ENCODE data around the gene ACAA2. TPM values are rescaled to one million over a fixed set of nuclear protein-coding genes. Genes with fewer than 3 reads are reported as not detected.
"Not testable (repeated sequence)": the region's sequence is repeated elsewhere in the genome, so short reads cannot be mapped to it uniquely, and the experiment has no call there.

The ACAA2 gene
- total and polyA plus RNA-seq, 2 experiments from 2014 or later = 91.1 to 126 TPM

DNA sequence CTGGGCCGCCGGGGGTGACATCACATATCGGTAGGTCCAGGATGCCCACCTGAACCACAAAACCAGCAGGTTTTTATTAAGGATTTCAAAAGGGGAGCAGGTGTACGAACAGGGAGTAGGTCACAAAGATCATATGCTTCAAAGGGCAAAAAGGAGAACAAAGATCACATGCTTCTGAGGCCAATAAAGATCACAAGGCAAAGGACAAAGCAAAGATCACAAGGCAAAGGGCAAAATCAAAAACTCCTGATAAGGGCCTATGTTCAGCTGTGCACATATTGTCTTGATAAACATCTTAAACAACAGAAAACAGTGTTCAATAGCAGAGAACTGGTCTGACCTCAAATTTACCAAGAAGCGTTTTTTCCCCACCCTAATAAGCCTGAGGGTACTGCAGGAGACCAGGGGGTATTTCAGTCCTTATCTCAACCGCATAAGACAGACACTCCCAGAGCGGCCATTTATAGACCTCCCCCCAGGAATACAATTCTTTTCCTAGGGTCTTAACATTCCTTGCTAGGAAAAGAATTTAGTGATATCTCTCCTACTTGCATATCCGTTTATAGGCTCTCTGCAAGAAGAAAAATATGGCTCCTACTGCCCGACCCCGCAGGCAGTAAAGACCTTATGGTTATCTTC, 4.7 kb downstream of the ACAA2 start:
- not testable (repeated sequence) for H3K27me3 Mint-ChIP-seq (ENCODE audit: insufficient read depth, low read depth, poor library complexity); H3K36me3 ChIP-seq (ENCODE audit: insufficient read depth); H3K9me2 ChIP-seq (ENCODE audit: insufficient read depth); H3K27ac ChIP-seq (ENCODE audit: low read depth); H3K4me3 Mint-ChIP-seq; DNase-seq (ENCODE audit: low spot score); H3K27me3 ChIP-seq (ENCODE audit: insufficient read depth); H3K27ac Mint-ChIP-seq; H3K4me2 ChIP-seq; H2AFZ ChIP-seq; H4K20me1 ChIP-seq (replicated peaks; ENCODE audit: insufficient read depth); ATAC-seq; H3K4me3 ChIP-seq; H3F3A ChIP-seq (replicated peaks; ENCODE audit: low read depth)
- H3K79me2 ChIP-seq (replicated peaks; ENCODE audit: insufficient read depth) = peaks cover 92% of the 10 kb centered on the region
- peaks cover 16% of the 10 kb centered on the region for H3K4me1 ChIP-seq (ENCODE audit: insufficient read depth)
- H3K9me3 Mint-ChIP-seq = peaks cover 34% of the 10 kb centered on the region
- peaks cover 48% of the 10 kb centered on the region for H3K36me3 Mint-ChIP-seq (ENCODE audit: low read depth)
- peaks cover 18% of the 10 kb centered on the region for H3K4me1 Mint-ChIP-seq

DNA sequence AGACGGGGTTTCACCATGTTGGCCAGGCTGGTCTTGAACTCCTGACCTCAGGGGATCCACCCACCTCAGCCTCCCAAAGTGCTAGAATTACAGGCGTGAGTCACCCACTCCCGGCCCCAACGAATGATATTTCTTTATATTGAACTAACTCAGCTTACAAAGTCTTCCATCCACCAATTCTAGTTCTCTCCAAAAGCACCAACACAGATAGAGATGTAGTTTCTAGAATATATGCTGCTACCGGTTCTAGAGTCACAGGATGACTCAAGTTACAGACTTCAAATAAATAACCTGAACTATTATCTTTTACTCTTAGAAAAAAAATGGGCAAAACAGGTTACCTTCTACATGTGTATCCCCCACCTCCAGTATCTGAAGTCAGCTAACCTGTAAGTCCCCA, 9.2 kb downstream of the ACAA2 start:
- Mint-ChIP-seq H3K4me3 (no peak overlapping the region), H3K27ac (no peak overlapping the region), H3K4me1 (no peaks in the 10 kb centered on the region), H3K9me3 (peaks cover 31% of the 10 kb centered on the region), H3K27me3 (ENCODE audit: insufficient read depth, low read depth, poor library complexity) (peaks cover 3% of the 10 kb centered on the region), H3K36me3 (ENCODE audit: low read depth) (peaks cover 60% of the 10 kb centered on the region)
- Histone ChIP-seq H3K4me1 (ENCODE audit: insufficient read depth) (no peaks in the 10 kb centered on the region), H2AFZ (no peak overlapping the region), H3K4me2 (no peak overlapping the region), H3K27me3 (ENCODE audit: insufficient read depth) (no peaks in the 10 kb centered on the region), H3K27ac (ENCODE audit: low read depth) (no peak overlapping the region), H3K9me2 (ENCODE audit: insufficient read depth) (no peaks in the 10 kb centered on the region), H4K20me1 (replicated peaks; ENCODE audit: insufficient read depth) (peaks cover 7% of the 10 kb centered on the region; the same call in 1 of the 2 replicates), H3F3A (replicated peaks; ENCODE audit: low read depth) (no peaks in the 10 kb centered on the region), H3K79me2 (replicated peaks; ENCODE audit: insufficient read depth) (peaks cover 71% of the 10 kb centered on the region), H3K36me3 (ENCODE audit: insufficient read depth) (peaks cover 16% of the 10 kb centered on the region; the same call in 1 of the 2 replicates), H3K4me3 (no peak overlapping the region)
- ATAC-seq (no peak), DNase-seq (ENCODE audit: low spot score) (no peak)
- TF ChIP-seq EZH2phosphoT487 (IDR thresholded peaks at IDR 0.05; ENCODE audit: unreplicated experiment) = no peak
- no peak for TF ChIP-seq ZNF114 (CRISPR knock-in tag; IDR thresholded peaks at IDR 0.05)
- no peak for TF ChIP-seq STAT1 (IDR thresholded peaks at IDR 0.05; ENCODE audit: unreplicated experiment)
- TF ChIP-seq CREB1 (CRISPR knock-in tag; IDR thresholded peaks at IDR 0.05; ENCODE audit: low read depth) = no peak
- TF ChIP-seq POLR2AphosphoS5 (IDR thresholded peaks at IDR 0.05; ENCODE audit: low read depth) = no peak
- TF ChIP-seq JUNB (IDR thresholded peaks at IDR 0.05; ENCODE audit: unreplicated experiment) = no peak
- TF ChIP-seq, protein P1, sequence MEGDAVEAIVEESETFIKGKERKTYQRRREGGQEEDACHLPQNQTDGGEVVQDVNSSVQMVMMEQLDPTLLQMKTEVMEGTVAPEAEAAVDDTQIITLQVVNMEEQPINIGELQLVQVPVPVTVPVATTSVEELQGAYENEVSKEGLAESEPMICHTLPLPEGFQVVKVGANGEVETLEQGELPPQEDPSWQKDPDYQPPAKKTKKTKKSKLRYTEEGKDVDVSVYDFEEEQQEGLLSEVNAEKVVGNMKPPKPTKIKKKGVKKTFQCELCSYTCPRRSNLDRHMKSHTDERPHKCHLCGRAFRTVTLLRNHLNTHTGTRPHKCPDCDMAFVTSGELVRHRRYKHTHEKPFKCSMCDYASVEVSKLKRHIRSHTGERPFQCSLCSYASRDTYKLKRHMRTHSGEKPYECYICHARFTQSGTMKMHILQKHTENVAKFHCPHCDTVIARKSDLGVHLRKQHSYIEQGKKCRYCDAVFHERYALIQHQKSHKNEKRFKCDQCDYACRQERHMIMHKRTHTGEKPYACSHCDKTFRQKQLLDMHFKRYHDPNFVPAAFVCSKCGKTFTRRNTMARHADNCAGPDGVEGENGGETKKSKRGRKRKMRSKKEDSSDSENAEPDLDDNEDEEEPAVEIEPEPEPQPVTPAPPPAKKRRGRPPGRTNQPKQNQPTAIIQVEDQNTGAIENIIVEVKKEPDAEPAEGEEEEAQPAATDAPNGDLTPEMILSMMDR (conservative IDR thresholded peaks at IDR 0.05; ENCODE audit: low read depth in 2 of 2) = no peak
- no peak for TF ChIP-seq EZH2 (IDR thresholded peaks at IDR 0.05; ENCODE audit: low read depth, unreplicated experiment)
- TF ChIP-seq ETS1 (IDR thresholded peaks at IDR 0.05) = no peak
- TF ChIP-seq NANOG (IDR thresholded peaks at IDR 0.05; ENCODE audit: borderline replicate concordance) = no peak
- no peak for TF ChIP-seq ZNF331 (CRISPR knock-in tag; IDR thresholded peaks at IDR 0.05; ENCODE audit: low read depth)
- TF ChIP-seq, protein P2, sequence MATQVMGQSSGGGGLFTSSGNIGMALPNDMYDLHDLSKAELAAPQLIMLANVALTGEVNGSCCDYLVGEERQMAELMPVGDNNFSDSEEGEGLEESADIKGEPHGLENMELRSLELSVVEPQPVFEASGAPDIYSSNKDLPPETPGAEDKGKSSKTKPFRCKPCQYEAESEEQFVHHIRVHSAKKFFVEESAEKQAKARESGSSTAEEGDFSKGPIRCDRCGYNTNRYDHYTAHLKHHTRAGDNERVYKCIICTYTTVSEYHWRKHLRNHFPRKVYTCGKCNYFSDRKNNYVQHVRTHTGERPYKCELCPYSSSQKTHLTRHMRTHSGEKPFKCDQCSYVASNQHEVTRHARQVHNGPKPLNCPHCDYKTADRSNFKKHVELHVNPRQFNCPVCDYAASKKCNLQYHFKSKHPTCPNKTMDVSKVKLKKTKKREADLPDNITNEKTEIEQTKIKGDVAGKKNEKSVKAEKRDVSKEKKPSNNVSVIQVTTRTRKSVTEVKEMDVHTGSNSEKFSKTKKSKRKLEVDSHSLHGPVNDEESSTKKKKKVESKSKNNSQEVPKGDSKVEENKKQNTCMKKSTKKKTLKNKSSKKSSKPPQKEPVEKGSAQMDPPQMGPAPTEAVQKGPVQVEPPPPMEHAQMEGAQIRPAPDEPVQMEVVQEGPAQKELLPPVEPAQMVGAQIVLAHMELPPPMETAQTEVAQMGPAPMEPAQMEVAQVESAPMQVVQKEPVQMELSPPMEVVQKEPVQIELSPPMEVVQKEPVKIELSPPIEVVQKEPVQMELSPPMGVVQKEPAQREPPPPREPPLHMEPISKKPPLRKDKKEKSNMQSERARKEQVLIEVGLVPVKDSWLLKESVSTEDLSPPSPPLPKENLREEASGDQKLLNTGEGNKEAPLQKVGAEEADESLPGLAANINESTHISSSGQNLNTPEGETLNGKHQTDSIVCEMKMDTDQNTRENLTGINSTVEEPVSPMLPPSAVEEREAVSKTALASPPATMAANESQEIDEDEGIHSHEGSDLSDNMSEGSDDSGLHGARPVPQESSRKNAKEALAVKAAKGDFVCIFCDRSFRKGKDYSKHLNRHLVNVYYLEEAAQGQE (IDR thresholded peaks at IDR 0.05; ENCODE audit: unreplicated experiment) = no peak

Measured in GM23338 (cell line).